AG08395 (cell line): Measurements from ENCODE around the gene MED13L.
"Not testable (repeated sequence)": the region's sequence is repeated elsewhere in the genome, so short reads cannot be mapped to it uniquely, and the experiment has no call there.

ENCODE experiments used
- DNase-seq: peaks from one replicate; pipeline ENCODE4 v3.0.0; 2012; ENCODE audit warnings: mixed read lengths, low spot score

Gene MED13L

DNA sequence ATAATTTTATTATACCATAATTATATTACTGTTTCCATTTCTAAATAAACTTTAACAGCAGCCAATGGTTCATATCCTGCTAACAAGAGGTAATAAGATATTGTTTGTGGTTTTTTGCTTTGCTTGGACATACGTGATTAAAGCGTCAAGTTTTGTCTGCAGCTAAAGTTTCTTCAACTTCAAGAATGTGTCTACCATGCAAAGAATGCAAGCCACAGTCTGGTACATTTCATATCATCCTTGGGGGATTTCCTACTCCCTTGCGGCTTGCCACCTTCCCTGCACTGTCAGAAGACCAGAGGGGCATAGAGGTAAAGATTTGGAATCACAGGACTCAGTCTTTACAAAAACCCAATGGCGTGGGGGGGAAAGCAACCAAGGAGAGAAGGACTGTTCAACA is 125.2 kb downstream of the MED13L start:
- DNase-seq: peak; percentile 24

- DNase-seq: no peak
Measured at GRCh38 chr12:116150452-116150851, 127.0 kb downstream of the MED13L start.

- no peak for DNase-seq
Measured at GRCh38 chr12:116150001-116150400, 127.5 kb downstream of the MED13L start.

- no peak for DNase-seq
Measured at GRCh38 chr12:116148844-116149243, 128.6 kb downstream of the MED13L start.

DNA sequence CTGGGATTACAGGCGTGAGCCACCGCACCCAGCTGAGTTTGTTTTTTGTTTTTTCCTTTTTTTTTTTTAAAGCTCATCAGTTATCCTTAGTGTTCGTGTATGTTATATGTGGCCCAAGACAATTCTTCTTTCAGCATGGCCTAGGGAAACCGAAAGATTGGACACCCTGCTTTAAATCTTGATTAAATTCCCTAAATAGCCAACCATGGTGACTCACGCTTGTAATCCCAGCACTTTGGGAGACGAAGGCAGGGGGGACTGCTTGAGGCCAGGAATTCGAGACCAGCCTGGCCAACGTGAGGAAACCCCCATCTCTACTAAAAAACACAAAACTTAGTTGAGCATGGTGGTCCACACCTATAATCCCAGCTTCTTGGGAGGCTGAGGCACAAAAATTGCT is 131.1 kb downstream of the MED13L start:
- no peak for DNase-seq

DNA sequence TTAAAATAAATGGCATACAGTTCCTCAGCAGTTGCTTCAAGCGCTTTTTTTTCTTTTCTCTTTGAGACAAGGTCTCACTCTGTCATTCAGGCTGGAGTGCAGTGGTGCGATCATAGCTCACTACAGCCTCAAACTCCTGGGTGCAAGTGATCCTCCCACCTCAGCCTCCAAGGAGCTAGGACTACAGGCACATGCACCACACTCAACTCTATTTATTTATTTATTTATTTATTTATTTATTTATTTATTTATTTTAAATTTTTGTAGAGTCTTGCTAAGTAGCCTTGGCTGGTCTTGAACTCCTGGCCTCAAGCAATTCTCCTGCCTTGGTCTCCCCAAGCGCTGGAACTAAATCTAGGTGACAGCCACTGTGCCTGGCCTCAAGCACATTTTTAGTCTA is 132.0 kb downstream of the MED13L start:
- no peak for DNase-seq

DNA sequence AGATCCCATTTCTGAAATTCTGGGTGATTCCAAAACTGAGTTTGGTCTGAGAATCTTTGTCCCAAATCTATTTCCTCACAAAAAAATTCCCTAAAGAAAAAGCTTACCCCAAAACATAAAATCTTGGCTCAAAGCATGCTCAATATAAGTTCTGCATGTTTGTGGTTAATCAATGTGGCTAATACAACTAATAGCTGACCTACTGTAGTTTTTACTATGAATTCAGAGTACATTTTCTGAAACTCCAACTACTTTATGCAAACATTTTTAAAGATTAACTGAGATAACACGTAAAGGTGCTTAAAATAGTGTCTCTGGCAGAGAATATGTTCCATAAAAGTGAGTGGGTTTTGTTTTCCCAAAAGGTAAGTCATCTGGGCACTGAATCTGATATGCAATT is 133.1 kb downstream of the MED13L start:
- DNase-seq: no peak

- peak; percentile 52 for DNase-seq
Measured at GRCh38 chr12:116143909-116144308, 133.6 kb downstream of the MED13L start.

DNA sequence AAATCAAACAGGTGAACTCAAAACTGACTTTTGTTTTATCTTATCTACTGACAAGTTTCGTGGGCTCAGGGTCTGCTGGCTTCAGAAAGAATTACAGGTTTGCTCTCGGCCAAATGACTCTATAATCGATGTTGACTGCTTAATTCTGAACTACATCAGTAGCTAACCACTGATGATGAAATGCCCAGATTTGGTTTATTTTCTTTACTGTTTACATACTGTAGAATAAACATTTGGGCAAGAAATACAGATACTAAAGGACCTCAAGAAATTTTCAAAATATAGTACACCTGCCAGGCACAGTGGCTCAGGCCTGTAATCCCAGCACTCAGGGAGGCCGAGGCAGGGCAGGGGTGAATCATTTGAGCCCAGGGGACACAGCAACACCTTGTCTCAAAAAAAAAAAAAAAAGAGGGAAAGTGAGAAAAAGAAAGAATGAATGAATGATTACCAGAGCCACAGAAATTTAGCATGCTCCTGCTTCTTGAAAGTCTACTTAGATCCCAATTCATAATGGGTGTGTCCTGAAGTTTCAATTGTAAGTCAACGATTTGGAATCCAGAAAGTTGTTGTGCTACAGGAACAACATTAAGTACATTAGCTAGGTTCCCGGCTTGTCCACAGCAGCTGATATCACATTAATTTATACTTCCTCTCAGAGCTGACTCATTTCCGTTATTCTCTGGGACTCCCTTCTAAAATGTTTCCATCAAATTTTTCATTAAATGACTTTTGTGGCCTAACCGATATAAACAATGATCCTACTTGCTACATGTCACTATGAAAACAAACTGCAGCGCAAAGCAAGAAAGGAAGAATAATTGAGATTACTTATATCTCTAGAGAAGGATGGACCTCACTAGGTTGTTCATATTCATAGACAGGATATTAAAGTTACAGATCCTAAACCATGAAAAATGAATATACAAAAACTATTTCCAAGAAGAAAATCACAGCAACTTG is 134.3 kb downstream of the MED13L start:
- DNase-seq: peak; percentile 40

DNA sequence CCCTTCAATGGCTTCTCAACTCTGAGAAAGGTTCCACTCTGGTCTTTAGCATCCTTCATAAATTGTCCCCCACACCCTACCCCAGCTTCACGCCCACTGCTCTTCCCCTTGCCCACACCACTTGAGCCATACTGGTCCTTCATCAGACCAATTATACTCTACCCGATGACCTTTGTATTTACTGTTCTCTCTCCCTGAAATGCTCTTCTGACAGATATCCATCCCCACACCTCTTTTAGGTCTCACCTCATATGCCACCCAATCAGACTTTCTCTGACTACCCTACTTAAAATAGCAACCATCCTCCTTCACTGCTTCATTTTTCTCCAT is 135.7 kb downstream of the MED13L start:
- no peak for DNase-seq

- no peak for DNase-seq
Measured at GRCh38 chr12:116141110-116141832, 136.2 kb downstream of the MED13L start.

DNA sequence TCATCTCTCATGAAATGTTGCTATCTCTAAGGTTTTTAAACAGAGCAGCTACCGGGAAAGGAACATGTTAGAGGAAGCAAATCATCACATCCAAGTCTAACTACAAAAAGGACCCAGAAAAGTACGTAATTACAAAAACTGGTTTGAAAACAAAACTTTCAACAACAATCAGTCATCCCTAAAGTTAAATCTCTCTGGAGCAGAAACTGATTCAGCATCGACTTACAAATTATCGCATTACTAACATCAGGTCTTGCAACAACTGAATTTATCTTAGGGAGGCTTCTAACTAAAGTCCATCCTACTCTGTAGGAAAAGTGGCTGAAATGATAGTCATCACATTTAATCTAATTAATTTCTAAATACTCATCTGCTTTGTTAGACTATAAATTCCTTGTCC is 137.0 kb downstream of the MED13L start:
- no peak for DNase-seq

- DNase-seq: no peak
Measured at GRCh38 chr12:116138781-116139180, 138.7 kb downstream of the MED13L start.

DNA sequence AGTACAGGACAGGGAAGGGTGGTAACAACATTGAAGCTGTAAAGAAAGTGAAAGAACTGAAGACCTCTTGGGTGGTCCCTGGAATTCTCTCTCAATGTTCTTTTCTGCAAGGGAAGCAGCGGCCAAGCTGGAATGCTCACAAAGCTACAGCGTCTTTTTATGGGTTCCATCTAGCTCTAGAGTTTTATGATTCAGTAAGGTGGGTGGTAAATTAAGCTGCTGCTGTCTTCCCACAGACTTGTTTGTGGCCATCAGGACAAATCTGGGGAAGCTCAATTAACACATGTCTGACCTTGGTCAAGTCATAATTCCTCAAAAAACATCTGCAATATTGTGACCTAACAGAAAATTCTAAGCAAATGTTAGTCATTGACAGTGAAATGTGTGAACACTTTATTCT is 139.1 kb downstream of the MED13L start:
- DNase-seq: no peak

- DNase-seq: no peak
Measured at GRCh38 chr12:116137318-116137717, 140.2 kb downstream of the MED13L start.

- no peak for DNase-seq
Measured at GRCh38 chr12:116136340-116136739, 141.2 kb downstream of the MED13L start.

DNA sequence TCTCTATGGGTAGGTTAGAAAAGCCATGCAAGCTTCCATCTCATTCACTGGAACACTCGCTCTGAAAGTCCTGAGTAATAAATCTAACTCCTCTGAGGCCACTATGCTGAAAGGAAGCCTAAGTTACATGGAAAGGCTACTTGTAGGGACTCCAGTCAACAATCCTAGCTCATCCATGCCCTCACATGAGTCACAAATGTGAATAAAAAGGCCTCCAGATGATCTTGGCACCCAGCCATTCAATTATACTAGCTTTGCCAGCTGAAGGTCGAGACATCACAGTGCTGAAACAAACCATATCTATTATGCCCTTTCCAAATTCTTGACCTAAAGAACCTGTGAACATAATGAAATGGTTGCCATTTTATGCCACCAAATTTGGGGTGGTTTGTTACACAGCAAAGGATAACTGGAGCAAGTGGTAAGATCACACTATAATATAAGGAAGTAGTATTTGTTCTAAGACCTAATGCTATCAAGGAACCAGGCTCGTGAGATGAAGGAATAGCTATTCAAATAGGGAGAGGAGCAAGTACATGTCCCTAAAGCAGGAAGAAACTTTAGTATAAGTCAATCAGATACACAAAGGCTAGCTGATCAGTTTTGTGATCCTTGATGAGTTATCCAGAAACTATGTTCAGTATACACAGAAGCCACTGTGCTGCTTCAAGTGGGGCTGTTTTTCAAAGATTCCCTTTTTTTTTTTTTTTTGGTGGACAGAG is 142.1 kb downstream of the MED13L start:
- DNase-seq: peak; percentile 49

- DNase-seq: no peak
Measured at GRCh38 chr12:116133636-116134214, 143.8 kb downstream of the MED13L start.

DNA sequence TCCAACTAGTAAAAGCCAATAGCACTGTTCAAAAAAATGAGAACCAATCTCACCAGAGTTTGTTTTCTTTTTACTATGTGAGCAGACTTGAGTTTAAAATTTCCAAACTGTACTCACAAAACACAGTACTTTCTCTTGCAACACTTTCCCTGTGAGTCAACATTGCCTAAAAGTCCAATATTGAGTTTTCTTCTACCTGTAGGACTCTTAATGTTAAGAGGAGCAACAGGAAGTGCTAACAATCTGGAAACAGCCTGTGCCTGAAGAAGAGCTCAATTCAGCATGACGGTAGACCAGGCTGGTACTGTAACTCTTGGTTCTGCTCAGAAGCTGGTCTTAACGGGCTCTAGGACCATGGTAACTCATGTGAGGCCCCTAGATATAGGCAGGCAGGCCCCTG is 144.3 kb downstream of the MED13L start:
- DNase-seq: no peak

DNA sequence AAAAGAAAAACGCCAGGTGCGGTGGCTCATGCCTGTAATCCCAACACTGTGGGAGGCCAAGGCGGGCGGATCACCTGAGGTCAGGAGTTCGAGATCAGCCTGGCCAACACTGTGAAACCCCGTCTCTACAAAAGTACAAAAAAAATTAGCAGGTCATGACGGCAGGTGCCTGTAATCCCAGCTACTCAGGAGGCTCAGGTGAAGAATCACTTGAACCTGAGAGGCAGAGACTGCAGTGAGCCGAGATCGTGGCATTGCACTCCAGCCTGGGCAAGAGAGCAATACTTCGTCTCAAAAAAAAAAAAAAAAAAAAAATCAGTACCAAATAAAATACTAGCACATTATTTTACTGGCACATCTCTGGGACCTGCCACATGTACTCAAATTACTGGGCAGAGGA is 145.5 kb downstream of the MED13L start:
- DNase-seq: not testable (repeated sequence)

GRCh38 chr12:116131176-116131575 is 146.3 kb downstream of the MED13L start:
- DNase-seq: no peak

DNA sequence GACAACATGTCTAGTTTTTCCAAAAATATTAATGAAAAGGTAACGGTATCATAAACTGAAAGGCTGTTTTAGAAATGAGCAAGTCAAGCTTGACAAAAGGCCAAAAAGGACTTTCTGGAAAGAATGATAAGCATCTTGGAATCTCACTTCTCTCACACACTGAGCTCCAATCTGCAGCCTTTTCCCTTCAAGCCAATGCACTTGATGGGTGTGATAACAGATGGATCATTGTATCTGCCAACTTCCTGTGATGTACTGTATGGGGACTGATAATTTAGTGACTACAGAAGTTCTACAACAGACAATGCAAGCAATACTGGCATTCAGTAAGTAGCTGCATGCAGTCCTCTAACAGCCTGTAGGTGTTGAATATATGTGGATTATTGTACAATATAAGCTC is 147.1 kb downstream of the MED13L start:
- DNase-seq: peak; percentile 43
